T-helper 9 cell (primary cell): ENCODE measurements around the gene CHRM2.

Experiments
- DNase-seq: peaks from one replicate; pipeline ENCODE4 v3.0.0-alpha.2; 2020

Gene CHRM2

GRCh38 chr7:136964347-136964746, 95.9 kb downstream of the CHRM2 start:
- no peak for DNase-seq

GRCh38 chr7:136966825-136967224, 98.4 kb downstream of the CHRM2 start:
- no peak for DNase-seq

- no peak for DNase-seq
These were observed 101.3 kb downstream of the CHRM2 start for GRCh38 chr7:136969761-136970160.

GRCh38 chr7:136971776-136972175, 103.3 kb downstream of the CHRM2 start:
- DNase-seq = no peak

- no peak for DNase-seq
These were observed 108.2 kb downstream of the CHRM2 start for GRCh38 chr7:136976504-136977251.

- DNase-seq = no peak
These were observed 124.9 kb downstream of the CHRM2 start for GRCh38 chr7:136993377-136993776.

- DNase-seq = no peak
These were observed 129.3 kb downstream of the CHRM2 start for GRCh38 chr7:136997735-136998134.

- no peak for DNase-seq
These were observed 130.0 kb downstream of the CHRM2 start for GRCh38 chr7:136998495-136998894.

GRCh38 chr7:137000621-137001020, 132.2 kb downstream of the CHRM2 start:
- DNase-seq = no peak

GRCh38 chr7:137001041-137001440, 132.6 kb downstream of the CHRM2 start:
- no peak for DNase-seq

GRCh38 chr7:137001478-137001877, 133.0 kb downstream of the CHRM2 start:
- no peak for DNase-seq

- DNase-seq = no peak
These were observed 134.6 kb downstream of the CHRM2 start for GRCh38 chr7:137003086-137003485.

- DNase-seq = no peak
These were observed 135.1 kb downstream of the CHRM2 start for GRCh38 chr7:137003566-137003965.

- no peak for DNase-seq
These were observed 137.4 kb downstream of the CHRM2 start for GRCh38 chr7:137005873-137006272.

GRCh38 chr7:137006293-137006692, 137.8 kb downstream of the CHRM2 start:
- DNase-seq = no peak

- DNase-seq = no peak
These were observed 138.7 kb downstream of the CHRM2 start for GRCh38 chr7:137007001-137007694.

GRCh38 chr7:137009404-137009803, 141.0 kb downstream of the CHRM2 start:
- no peak for DNase-seq

GRCh38 chr7:137015015-137015414, 146.6 kb downstream of the CHRM2 start:
- DNase-seq = no peak

GRCh38 chr7:137017221-137017620, 148.8 kb downstream of the CHRM2 start:
- no peak for DNase-seq

GRCh38 chr7:137018468-137018867, 150.0 kb downstream of the CHRM2 start:
- no peak for DNase-seq

GRCh38 chr7:137020351-137020750, 151.9 kb downstream of the CHRM2 start:
- DNase-seq = no peak

GRCh38 chr7:137025469-137026175, 157.2 kb downstream of the CHRM2 start:
- no peak for DNase-seq

GRCh38 chr7:137026176-137026500, 157.7 kb downstream of the CHRM2 start:
- no peak for DNase-seq

GRCh38 chr7:137032436-137032835, 164.0 kb downstream of the CHRM2 start:
- no peak for DNase-seq
